ENCODE results near the gene WDR37.

The WDR37 gene

DNA sequence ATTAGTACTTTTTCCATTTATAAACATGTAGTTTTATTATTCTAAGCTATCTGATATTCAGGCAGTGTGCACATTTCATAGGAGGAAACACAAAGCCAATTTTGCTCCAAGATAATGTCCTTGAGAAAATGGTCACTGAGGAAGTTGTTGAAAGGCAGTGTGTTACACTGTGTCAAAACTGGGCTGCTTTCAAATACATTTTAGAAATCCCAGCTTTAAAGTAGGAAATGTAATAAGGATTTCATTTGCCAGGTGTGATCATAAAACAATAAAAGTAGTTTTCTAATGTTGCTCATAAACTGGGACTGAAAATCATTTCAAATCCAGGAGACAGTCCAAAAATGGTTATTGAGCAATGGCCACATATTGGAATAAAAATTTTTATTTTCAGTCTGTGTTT is 80.1 kb downstream of the WDR37 start:
- Mint-ChIP-seq H3K36me3 (ENCODE audit: low read depth) (peaks cover 15% of the 10 kb centered on the region), H3K27me3 (peaks cover 5% of the 10 kb centered on the region), H3K4me1 (ENCODE audit: low read depth) (no peaks in the 10 kb centered on the region), H3K4me3 (no peak overlapping the region), H3K27ac (no peak overlapping the region), H3K9me3 (peaks cover 17% of the 10 kb centered on the region)
- intact Hi-C loops (cut with micrococcal nuclease): no loop called here

DNA sequence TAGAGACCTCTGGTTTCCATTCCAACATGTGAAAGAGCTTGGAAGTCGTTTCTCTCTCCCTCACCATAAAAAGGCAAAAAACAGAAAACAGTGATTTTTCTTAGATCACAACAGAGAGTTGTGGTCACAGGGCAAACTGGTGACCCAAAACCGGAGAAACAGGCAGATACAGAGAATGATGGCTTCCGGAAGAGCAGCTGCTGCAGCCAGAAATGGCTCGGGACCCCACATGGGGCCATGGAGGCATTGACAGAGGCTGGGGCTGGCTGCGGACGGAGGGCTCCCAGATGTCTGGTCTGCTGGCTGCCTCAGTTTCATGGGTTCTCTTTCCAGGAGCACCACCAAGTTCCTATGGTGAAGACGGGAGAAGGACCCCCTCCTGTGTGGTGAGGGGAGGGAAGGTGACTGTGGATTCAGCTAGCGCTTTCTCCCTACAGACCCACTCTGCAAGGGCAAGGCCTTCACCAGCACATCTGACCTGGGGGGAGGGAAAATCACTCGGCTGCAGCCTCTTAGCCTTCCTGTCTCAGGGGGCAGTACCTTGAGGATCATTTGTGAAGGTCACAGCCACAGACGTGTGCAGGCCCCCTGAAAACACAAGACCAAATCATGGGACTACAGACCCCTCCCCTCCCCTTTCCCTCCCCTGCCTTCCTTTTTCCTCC is 81.4 kb downstream of the WDR37 start:
- intact Hi-C loops (cut with micrococcal nuclease): no loop called here
- no peaks in the 10 kb centered on the region for H3K4me1 Mint-ChIP-seq (ENCODE audit: low read depth)
- no peak overlapping the region for H3K27ac Mint-ChIP-seq
- peaks cover 3% of the 10 kb centered on the region for H3K36me3 Mint-ChIP-seq (ENCODE audit: low read depth)
- H3K4me3 Mint-ChIP-seq: no peak overlapping the region
- peaks cover 5% of the 10 kb centered on the region for H3K27me3 Mint-ChIP-seq
- H3K9me3 Mint-ChIP-seq: peaks cover 17% of the 10 kb centered on the region

DNA sequence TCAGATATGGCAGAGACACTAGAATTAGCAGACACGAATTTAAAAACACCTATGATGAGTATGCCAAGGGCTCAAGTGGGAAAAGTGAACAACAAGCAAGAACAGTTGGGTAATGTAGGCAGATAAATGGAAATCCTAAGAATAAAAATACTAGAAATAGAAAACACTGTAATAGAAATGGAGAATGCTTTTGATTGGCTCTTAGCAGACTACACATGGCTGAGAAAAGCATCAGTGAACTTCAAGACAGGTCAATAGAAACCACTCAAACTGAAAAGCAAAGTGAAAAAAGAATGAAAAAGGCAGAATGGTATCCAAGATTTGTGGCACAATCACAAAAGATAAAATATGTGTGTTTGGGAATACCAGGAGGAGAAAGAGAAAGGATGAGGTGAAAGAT is 82.3 kb downstream of the WDR37 start:
- H3K36me3 Mint-ChIP-seq (ENCODE audit: low read depth): no peaks in the 10 kb centered on the region
- peaks cover 17% of the 10 kb centered on the region for H3K9me3 Mint-ChIP-seq
- H3K4me1 Mint-ChIP-seq (ENCODE audit: low read depth): no peaks in the 10 kb centered on the region
- no peak overlapping the region for H3K4me3 Mint-ChIP-seq
- intact Hi-C loops (cut with micrococcal nuclease): no loop called here
- no peak overlapping the region for H3K27ac Mint-ChIP-seq
- peaks cover 5% of the 10 kb centered on the region for H3K27me3 Mint-ChIP-seq

DNA sequence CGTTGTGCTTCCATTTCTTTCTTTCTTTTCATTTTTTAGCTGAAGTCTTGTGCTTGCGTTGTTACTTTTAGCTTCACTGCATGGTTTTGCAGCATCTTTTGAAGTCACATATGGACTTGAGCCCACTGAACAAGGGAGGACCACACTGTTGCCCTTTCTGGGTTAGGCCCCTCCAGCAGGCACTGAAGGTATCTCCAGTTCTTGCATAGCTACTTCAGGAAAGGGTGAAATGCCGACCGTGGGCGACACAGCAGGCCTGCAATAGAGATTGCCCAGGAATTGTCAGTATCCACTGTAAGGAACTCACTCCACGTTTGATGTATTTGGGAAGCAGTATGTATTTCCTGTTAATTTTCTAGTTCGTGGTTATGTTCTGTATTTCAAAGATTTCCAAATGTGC is 85.1 kb downstream of the WDR37 start:
- Mint-ChIP-seq H3K27ac (no peak overlapping the region), H3K27me3 (peaks cover 9% of the 10 kb centered on the region), H3K4me1 (ENCODE audit: low read depth) (no peaks in the 10 kb centered on the region), H3K36me3 (ENCODE audit: low read depth) (no peaks in the 10 kb centered on the region), H3K9me3 (peaks cover 25% of the 10 kb centered on the region), H3K4me3 (no peak overlapping the region)
- intact Hi-C loops (cut with micrococcal nuclease): no loop called here

DNA sequence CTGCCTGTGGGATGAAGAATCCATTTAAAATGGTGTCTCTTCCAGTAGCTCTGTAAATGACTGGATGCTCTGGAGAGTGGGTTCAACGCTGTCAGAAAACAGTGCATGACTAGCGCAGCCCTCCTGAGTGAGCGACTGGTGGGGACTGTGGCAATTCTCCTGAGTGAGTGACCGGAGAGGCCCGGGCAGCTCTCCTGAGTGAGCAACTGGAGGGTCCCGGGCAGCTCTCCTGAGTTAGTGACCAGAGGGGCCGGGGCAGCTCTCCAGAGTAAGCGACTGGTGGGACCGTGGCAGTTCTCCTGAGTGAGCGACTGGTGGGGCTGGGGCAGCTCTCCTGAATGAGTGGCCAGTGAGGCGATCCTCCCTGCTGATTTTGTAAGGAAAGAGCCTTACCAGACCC is 85.5 kb downstream of the WDR37 start:
- H3K27me3 Mint-ChIP-seq: peaks cover 9% of the 10 kb centered on the region
- intact Hi-C loops (cut with micrococcal nuclease): no loop called here
- H3K4me1 Mint-ChIP-seq (ENCODE audit: low read depth): no peaks in the 10 kb centered on the region
- no peaks in the 10 kb centered on the region for H3K36me3 Mint-ChIP-seq (ENCODE audit: low read depth)
- no peak overlapping the region for H3K4me3 Mint-ChIP-seq
- H3K27ac Mint-ChIP-seq: no peak overlapping the region
- H3K9me3 Mint-ChIP-seq: peaks cover 27% of the 10 kb centered on the region

DNA sequence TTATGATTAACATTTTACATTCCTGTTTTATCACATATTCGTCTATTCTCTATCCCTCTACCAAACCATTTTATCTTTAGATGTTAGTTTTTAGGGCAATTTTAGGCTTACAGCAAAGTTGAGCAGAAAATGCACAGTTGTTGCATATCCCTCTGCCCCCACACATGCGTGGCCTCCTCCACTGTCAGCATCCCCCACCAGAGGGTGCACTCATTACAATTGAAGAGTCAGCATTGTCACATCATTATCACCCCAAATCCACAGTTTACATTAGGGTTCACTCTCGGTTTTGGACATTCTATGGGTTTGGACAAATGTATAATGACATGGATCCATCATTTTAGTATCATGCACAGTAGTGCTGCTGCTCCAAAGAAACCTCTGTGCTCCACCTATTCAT is 86.4 kb downstream of the WDR37 start:
- H3K27ac Mint-ChIP-seq: no peak overlapping the region
- no peak overlapping the region for H3K4me3 Mint-ChIP-seq
- H3K36me3 Mint-ChIP-seq (ENCODE audit: low read depth): no peaks in the 10 kb centered on the region
- intact Hi-C loops (cut with micrococcal nuclease): no loop called here
- H3K9me3 Mint-ChIP-seq: peaks cover 27% of the 10 kb centered on the region
- H3K27me3 Mint-ChIP-seq: peaks cover 9% of the 10 kb centered on the region
- H3K4me1 Mint-ChIP-seq (ENCODE audit: low read depth): no peaks in the 10 kb centered on the region

DNA sequence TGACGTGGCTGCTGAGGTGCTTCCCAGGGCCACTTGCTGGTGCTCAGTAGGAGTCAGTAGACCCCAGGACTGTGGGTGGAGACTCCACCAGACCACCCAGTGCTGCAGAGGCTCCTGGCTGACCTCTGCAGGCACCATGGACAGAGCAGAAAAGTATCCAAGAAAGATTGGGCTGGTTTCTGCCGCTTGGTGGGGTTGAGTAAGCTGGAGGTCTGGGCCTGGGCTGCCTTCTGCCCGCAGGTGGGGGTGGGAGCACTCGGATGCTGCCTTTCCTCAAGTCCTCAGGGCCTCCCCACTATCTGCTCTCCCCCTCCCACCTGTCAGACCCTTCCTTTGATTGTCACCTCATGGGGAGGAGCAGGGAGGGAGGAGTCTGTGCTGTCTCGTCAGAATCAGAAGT is 91.6 kb downstream of the WDR37 start:
- no peak overlapping the region for H3K4me3 Mint-ChIP-seq

DNA sequence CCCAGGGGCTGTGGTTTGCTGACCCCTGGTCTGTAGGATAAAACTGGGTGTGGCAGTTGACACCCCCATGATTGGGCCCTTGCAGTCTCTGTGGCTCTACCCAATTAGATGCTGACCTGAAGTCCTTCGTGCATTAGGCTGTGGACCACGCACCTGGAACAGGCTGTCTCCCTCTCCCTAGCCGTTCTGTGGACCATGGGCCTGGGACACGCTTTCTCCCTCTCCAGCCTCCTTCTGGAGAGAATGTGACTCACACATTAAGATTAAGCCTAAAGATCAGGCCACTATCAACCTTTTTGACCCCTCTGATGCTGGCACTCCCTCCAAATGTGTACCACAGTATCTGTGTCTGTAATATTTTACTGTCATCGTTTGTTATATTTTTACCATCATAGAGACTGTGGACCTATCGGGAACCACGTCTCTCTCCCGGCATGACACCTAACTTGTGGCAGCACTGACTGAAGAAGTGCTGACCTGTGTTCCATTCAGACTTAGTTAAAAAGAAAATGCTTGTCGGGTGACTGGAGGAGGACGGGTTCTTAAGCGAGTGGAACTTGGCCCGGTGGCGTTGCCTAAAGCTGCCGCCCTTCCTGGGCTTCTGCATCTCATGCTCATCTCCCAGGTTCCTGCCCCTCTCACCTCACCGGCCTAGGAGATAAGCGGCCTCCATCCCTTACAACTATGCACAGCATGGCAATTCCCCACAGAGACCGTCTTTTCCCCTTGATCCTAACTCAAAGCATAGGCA is 92.8 kb downstream of the WDR37 start:
- Mint-ChIP-seq H3K9me3 (peaks cover 9% of the 10 kb centered on the region), H3K4me3 (no peak overlapping the region), H3K27ac (no peak overlapping the region), H3K27me3 (peaks cover 1% of the 10 kb centered on the region), H3K4me1 (ENCODE audit: low read depth) (no peaks in the 10 kb centered on the region), H3K36me3 (ENCODE audit: low read depth) (no peaks in the 10 kb centered on the region)
- intact Hi-C loops (cut with micrococcal nuclease): no loop called here

More for the DNA sequence above, 91.6 kb downstream of the WDR37 start:
- Mint-ChIP-seq H3K36me3 (ENCODE audit: low read depth) (no peaks in the 10 kb centered on the region), H3K9me3 (peaks cover 9% of the 10 kb centered on the region), H3K27me3 (peaks cover 4% of the 10 kb centered on the region), H3K27ac (no peak overlapping the region), H3K4me1 (ENCODE audit: low read depth) (no peaks in the 10 kb centered on the region)
- intact Hi-C loops (cut with micrococcal nuclease): no loop called here

DNA sequence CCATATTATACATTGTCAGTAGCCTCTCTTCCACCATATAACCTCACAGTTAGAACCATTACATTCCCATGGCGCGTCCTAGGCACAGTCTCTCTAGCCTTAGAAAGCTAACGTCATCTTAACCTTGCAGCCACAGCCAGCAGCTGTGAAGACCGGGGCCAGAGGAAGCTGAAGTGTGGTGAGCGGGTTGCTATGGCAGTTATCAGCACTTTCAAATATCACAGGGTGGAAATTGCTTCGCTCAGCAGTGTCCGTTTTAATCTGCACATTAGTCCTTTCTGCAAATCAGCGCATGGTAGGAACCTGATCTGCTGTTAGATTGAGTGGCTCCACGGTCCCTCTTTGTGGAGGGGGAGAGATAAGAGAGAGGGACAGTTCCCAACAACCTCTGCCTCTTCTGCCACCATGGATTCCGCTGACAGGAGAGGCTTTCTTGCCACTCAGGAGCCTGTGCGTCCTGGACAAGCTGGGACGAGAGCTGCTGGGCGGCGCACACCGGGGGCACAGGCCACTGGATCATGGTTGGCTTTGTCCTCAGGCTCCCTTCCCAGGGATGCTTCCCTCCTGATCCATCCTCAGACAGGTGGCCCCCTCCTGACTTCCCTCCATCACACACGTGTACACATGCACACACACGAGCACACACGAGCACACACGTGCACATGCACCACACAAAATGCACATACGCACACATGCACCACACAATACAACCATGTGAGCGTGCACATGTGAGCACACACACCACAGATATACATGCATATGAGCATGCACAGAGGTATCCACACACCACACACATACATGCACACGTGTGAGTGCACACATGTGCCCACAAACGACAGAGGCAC is 93.8 kb downstream of the WDR37 start:
- Mint-ChIP-seq H3K36me3 (ENCODE audit: low read depth) (no peaks in the 10 kb centered on the region), H3K4me1 (ENCODE audit: low read depth) (no peaks in the 10 kb centered on the region), H3K27me3 (no peaks in the 10 kb centered on the region), H3K27ac (no peak overlapping the region), H3K4me3 (no peak overlapping the region), H3K9me3 (peaks cover 9% of the 10 kb centered on the region)
- intact Hi-C loops (cut with micrococcal nuclease): no loop called here

DNA sequence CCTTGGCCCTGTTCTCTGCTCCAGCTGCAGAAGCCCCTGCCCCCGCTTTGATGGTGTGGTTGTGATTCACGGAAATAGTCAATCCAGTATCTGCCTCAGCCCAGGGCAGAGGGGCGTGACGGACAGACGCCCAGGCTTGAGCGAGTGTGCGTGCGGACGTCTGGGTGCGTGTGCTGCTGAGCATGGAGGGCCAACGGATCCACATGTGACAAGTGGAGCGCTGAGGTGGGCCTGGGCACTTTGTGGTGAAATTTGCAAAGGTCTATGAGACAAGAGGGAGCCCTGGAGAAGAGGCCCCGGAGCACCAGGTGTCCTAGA is 94.4 kb downstream of the WDR37 start:
- no peaks in the 10 kb centered on the region for H3K27me3 Mint-ChIP-seq
- no peaks in the 10 kb centered on the region for H3K36me3 Mint-ChIP-seq (ENCODE audit: low read depth)
- H3K27ac Mint-ChIP-seq: no peak overlapping the region
- H3K9me3 Mint-ChIP-seq: peaks cover 9% of the 10 kb centered on the region
- no peak overlapping the region for H3K4me3 Mint-ChIP-seq
- no peaks in the 10 kb centered on the region for H3K4me1 Mint-ChIP-seq (ENCODE audit: low read depth)
- intact Hi-C loops (cut with micrococcal nuclease): no loop called here

DNA sequence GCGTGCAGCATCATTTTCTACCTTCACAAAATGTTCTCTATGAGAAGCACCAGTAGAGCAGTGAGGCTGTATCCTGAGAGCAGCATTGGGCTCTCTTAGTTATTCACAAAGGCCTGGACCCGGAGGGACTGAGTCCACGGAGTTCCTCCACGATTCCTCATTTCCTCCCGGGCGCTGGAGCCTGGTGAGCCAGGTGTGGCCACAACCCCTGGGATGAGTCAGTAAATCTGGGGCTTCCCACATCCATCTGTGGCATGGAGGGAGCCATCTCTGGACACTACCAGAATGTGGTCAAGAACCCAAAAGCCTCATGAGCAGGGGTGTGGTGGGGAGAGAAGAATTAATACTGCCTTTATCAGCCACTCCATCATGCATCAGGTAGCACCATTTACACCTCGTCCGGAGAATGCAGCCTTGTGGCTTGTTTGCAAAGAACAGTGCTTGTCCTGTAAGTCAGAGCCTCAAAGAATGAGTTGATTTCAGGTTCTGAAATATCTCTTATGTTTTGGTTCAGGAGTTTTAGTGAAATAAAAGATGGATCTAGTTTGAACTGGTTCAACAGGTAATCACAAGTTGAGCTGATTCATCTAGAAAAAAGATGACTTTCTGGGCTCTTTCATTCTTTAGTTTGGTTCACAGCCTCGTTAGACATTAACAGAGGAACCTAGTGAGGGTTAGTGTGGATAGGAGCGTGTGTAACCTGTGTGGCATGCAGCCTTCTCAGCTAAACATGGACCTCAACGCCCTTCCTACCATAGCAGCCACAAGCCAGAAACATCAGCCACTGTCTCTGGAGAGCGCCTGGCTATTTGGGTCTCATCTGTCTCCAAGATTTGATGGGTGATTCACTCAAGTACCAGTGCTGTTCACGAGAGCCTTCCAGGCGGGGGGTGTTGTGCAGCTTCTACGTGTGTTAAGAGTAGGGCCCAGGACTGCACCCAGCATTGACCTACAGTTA is 95.2 kb downstream of the WDR37 start:
- Mint-ChIP-seq H3K4me1 (ENCODE audit: low read depth) (no peaks in the 10 kb centered on the region), H3K27me3 (no peaks in the 10 kb centered on the region), H3K27ac (no peak overlapping the region), H3K4me3 (no peak overlapping the region), H3K9me3 (peaks cover under 1% of the 10 kb centered on the region), H3K36me3 (ENCODE audit: low read depth) (no peaks in the 10 kb centered on the region)
- intact Hi-C loops (cut with micrococcal nuclease): no loop called here

DNA sequence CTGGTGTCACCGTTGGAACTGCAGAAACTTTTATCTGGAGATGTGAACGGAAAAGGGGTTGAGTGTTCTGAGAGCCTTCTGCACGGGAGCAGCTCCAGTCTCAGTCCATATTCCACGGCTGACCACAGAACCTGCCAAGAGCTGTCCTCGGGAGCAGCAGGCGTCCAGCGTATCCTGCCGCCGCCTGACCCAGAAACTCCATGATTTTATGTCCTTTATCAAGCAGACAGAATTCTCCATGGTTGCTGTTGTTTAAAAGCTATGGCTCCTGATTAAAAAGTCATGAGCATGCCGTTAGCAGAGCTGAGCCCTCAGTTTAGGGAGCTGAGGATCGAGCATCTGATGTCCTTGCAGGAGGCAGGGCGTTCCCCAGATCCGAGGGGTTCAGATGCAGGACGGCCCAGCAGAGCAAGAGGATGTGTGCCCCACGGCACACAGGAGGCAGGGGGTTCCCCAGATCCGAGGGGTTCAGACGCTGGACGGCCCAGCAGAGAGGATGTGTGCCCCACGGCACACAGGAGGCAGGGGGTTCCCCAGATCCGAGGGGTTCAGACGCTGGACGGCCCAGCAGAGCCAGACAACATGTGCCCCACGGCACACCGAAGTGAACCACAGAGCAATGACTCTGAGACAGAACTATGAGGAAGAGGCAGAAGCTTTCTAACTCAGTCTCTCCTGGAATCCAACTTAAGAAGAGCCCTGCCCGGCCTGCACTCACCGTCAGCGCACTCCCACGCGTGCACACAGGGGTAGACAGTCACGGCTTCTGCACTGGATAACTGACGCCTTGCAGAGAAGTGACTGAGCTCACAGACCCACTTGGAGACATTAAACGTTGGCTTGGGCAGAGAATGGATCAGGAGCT is 96.4 kb downstream of the WDR37 start:
- no peaks in the 10 kb centered on the region for H3K36me3 Mint-ChIP-seq (ENCODE audit: low read depth)
- H3K9me3 Mint-ChIP-seq: no peaks in the 10 kb centered on the region
- no peak overlapping the region for H3K27ac Mint-ChIP-seq
- no peak overlapping the region for H3K4me3 Mint-ChIP-seq
- H3K4me1 Mint-ChIP-seq (ENCODE audit: low read depth): no peaks in the 10 kb centered on the region
- no peaks in the 10 kb centered on the region for H3K27me3 Mint-ChIP-seq
- intact Hi-C loops (cut with micrococcal nuclease): no loop called here

DNA sequence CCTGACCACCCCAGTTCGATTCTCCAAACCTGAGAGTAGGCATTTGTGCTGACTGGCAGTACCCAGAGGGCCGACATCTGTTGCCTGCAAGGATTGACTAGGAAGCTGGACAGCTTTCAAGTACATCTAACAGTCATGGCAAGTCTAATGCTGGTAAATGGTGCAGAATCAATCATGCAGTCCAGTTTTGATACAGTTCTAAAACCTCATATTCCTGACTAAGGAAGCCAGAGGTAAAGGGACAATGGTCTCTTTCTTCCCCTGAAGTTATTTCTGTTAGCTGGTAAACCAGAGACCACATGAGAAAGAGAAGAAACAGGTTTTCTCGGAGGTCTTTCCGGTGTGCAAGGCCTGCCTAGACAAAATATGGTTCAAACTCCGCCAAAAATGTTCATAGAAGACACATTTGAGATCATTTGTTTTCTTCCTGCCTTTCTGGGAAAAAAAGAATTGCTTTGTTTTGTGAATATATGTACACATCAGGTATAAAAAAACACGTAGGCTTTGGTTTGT is 97.1 kb downstream of the WDR37 start:
- intact Hi-C loops (cut with micrococcal nuclease): no loop called here
- Mint-ChIP-seq H3K27me3 (no peaks in the 10 kb centered on the region), H3K27ac (no peak overlapping the region), H3K36me3 (ENCODE audit: low read depth) (no peaks in the 10 kb centered on the region), H3K4me1 (ENCODE audit: low read depth) (no peaks in the 10 kb centered on the region), H3K4me3 (no peak overlapping the region), H3K9me3 (no peaks in the 10 kb centered on the region)

All from dendritic cell treated with granulocyte-macrophage colony-stimulating factor and Interleukin-4, amounts not matched to agents 40 ng/mL and 50 ng/mL, for 4 days (primary cell).